ENCODE data around the gene HS3ST1.
"Not testable (repeated sequence)": the region's sequence is repeated elsewhere in the genome, so short reads cannot be mapped to it uniquely, and the experiment has no call there.

The HS3ST1 gene

DNA sequence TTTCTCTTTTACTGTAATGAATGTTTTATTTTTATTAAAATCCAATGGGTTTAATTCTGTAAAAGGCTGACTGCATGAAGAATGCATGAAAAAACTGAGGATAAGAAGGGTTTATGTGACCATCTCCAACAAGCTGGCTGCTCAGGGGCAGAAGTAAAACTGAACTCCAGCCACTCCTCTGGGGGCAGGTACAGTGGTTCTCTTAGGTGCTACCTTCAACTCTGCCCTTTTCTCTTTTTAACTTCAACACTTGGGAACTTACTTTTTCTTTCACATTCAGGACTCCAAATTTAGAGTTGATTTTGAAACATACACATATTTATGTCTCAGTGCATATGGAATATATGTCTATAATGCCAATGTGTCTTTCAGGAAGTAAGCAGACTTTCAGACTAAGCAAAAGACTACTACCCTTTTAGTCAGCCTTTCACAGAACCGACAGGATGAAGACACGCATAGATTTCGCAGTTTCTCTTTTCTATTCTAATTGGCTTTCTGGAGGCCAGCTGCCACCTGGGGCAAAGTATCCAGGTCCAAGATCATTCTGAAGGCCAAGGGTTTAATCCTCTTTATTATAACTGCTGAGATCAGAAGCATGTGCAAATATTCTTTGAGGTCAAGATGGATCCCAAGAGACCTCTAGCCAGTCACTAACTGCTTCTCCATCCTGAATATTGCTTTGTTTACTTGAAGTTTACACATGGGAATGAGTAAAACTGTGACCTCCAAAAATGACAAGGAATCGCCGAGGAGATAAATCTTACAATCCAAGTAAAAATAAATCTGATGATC is 30.7 kb downstream of the HS3ST1 start:
- no peak for DNase-seq

DNA sequence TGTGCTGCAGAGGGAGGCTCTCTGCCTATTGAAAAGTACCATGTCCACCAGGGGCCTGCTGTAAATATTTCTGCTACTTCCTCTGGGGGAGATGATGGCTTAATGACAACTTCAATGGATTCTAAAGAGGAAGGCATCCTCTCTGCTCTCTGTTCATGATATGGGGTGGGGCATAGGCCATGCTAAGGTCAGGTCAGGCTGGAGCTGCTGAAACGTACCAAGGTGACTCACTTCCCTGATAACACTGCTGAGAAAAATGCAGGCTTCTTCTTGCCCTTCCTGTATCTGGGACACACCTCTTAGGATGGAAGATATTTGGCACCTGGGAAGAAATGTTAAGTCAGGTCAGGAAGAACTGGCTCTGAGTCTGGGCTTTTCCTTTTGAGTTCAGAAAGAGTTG is 31.5 kb downstream of the HS3ST1 start:
- DNase-seq: no peak

DNA sequence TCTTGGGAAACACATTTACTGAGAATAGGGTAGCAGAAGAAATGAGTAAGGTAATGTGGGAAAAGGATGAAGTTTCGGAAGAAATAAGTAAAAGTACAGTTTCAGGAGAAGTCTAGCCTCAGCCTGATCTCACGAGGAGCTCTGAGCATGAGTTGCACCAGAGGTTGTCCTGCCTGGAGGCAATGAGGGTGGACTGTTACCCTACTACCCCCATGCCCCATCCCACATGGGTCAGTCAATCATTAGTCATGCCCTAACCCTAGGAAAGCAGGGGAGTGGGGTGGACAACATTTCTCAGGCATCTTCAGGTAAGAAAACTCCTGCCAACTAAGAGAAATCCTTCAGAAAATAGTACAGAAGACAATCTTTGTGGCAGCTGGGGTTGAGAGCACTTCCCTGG is 35.1 kb downstream of the HS3ST1 start:
- DNase-seq: no peak

DNA sequence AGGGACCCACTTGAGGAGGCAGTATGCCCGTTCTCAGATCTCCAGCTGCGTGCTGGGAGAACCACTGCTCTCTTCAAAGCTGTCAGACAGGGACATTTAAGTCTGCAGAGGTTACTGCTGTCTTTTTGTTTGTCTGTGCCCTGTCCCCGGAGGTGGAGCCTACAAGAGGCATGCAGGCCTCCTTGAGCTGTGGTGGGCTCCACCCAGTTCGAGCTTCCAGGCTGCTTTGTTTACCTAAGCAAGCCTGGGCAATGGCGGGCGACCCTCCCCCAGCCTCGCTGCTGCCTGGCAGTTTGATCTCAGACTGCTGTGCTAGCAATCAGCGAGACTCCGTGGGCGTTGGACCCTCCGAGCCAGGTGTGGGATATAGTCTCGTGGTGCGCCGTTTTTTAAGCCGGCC is 44.6 kb downstream of the HS3ST1 start:
- DNase-seq: not testable (repeated sequence)

DNA sequence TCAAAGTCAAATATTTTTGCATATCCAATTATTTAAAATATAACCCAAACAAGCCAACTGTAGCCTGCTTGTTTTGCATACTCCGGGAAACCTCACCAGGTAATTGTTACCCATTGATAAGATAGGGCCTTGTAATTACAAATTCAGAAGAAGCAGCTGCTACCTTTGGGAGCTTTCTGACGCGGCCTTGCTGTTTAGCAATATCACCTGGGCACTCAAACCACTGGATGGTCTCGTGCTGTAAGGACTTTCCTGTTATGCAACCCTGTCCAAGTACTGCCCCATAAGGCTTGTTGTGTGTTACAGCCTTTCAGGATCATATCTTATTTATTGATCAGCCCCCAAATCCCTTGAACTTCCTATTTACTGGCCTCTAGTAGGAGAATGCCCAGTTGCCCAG is 52.1 kb downstream of the HS3ST1 start:
- DNase-seq: no peak

GRCh38 chr4:11376146-11376545 is 52.5 kb downstream of the HS3ST1 start:
- DNase-seq: no peak

- no peak for DNase-seq
Observed at GRCh38 chr4:11368701-11369115, 60.0 kb downstream of the HS3ST1 start.

DNA sequence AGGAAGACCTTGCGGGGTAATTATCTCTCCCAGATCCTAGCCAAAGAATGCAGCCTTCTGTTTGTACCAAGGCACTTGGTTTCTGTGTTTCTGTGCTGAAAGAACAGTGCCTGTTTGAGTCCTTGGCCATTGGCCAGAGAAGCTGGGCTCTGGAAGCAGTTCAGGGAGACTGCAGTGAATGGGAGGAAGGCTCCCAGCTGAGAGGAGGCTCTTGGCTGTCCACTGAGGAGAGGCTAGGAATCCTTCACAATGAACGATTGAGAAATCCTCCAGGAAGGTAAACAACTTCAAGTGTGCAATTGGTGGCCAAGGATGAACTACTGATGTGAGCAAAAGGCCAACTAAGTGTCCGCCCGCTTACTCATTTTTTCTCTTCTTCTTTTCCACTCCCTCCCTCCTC is 61.3 kb downstream of the HS3ST1 start:
- DNase-seq: no peak

GRCh38 chr4:11366859-11367258 is 61.8 kb downstream of the HS3ST1 start:
- DNase-seq: no peak

DNA sequence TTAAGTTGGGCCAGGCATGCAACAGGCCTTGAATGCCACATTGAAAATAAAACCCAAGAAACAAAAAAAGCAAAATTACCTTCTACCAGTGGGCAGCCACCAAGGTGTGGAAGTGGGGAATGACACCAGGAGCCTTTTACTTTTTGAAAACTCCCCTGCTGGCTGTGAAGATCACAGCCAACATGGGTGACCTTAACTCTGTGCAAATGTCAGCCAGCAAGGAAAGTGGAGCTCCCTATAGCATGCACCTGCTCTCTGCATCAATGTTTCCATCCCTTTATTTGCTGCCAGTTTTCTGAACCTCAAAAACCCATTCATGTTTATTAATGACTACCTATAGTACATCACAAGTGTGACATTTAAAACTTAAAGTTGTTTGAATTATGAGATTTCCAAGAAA is 63.7 kb downstream of the HS3ST1 start:
- DNase-seq: no peak

DNA sequence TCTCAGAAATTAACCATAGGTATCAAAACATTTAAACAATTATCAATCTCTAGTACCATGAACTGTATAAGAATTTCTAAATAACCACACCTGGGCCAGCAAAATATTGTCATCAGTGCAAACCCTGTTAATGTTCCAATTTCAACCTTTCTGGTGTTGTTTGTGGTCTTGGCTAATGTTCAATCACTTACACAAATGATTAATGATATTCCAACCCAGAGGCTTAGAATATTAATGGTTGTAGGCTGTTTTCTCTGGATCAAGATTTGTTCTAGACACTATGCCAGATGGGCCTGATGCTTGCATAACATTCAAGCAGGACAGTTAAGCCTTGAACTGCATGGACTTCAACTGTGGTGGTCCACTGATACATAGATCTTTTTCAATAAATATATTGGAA is 69.1 kb downstream of the HS3ST1 start:
- DNase-seq: no peak

DNA sequence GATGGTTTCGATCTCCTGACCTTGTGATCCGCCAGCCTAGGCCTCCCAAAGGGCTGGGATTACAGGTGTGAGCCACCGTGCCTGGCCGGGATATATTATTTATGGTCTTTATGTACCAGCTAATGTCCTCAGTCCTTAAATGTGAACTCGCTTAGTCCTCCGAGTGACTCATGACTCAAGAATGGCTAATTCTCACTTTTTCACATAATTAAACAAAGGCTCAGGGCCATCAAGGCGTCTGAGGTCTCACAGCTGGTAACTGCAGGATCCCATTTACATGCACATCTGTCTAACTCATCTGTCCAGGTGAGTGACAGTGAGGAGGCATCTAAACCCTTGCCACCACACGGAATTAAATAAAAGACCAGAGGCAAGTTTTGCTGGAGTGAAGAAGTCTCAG is 73.5 kb downstream of the HS3ST1 start:
- DNase-seq: no peak

- DNase-seq: no peak
Observed at GRCh38 chr4:11354531-11354930, 74.2 kb downstream of the HS3ST1 start.

GRCh38 chr4:11348449-11349088 is 80.1 kb downstream of the HS3ST1 start:
- DNase-seq: no peak

DNA sequence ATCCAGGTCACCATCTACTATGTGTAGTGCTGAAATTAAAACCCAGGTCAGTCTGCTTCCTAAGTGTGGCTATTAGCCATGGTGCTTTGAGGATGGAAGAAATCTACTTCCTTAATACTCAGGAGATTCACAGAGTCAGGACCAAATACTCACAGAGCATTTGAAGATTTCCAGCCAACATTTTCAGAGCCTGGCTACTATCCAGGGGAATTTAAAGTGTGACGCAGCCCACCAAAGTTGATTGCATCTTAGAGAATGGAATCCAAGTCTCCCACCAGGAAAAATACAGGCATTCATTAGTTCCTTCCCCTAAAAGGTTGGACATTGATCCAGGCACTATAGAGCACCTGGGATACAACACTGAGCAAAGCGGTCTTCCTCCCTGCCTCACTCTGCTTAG is 83.8 kb downstream of the HS3ST1 start:
- no peak for DNase-seq

DNA sequence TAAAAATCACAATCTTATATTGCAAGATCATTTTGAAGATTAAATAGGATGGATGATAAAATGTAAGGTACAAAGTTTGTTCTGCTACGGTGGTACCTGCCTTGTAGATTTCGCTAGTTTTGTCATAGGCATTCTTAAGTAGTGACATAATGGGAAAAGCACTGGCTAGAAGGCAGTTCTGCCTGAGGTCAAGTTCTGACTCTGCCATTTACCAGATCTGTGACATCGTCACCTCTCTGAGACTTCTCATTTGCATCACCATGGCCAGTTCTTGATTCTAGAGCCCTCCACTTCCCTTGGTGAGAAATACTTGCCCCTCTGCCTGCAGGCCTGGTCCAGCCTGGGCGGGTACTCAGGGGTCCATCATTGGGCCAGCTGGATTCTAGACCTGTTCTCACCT is 85.2 kb downstream of the HS3ST1 start:
- DNase-seq: no peak

Measured in NCI-H524 treated with DMSO at 0.1 percent for 48 hours (cell line).